Caco-2 (cell line): ENCODE measurements around the gene ALDH3A1. TPM values are rescaled to one million over a fixed set of nuclear protein-coding genes. Genes with fewer than 3 reads are reported as not detected.

Experiments used
- Bru-seq: library from RNA; stranded (reverse); fragments of 400-500 nt; gene quantifications from one replicate; lab custom pipeline; 2021; lab: Mats Ljungman, UMichigan
- BruChase-seq, 2 experiments: library from RNA; stranded (reverse); fragments of 400-500 nt; gene quantifications; one replicate each; lab custom pipeline; 2021; lab: Mats Ljungman, UMichigan
- BruUV-seq: library from RNA; stranded (reverse); fragments of 400-500 nt; replicated peaks from 2 replicates; lab custom pipeline; 2021; lab: Mats Ljungman, UMichigan
- CTCF ChIA-PET: fragments of 300-600 bp; sonication (Branson Sonifier 250); formaldehyde crosslinking; loops from one replicate; lab custom pipeline; 2022; ENCODE audit warnings: antibody characterized with exemption; lab: Charles Lee
- POLR2A ChIA-PET: fragments of 300-600 bp; sonication (Branson Sonifier 250); formaldehyde crosslinking; loops from one replicate; lab custom pipeline; 2022; ENCODE audit warnings: antibody characterized with exemption; lab: Charles Lee
- DNase-seq, 2 experiments: peaks; one replicate each; pipeline versions ENCODE4 v3.0.0 to v3.0.0-alpha.2; 2020 to 2022
- H3K27me3 ChIP-seq: replicated peaks from 2 replicates; pipeline ENCODE4 v1.6.0; 2011; ENCODE audit warnings: low read length; ENCODE audit not compliant: control insufficient read depth, insufficient read depth
- H3K36me3 ChIP-seq: 2 replicates; pipeline ENCODE4 v1.5.1; 2011; ENCODE audit warnings: low read length; ENCODE audit not compliant: control insufficient read depth, insufficient read depth
- H3K4me1 ChIP-seq: fragments of 250-450 bp; sonication (Bioruptor Pico); 2 replicates; pipeline ENCODE4 v1.5.1; 2020; ENCODE audit warnings: mild to moderate bottlenecking
- H3K4me3 ChIP-seq: 2 replicates; pipeline ENCODE4 v1.5.1; 2011; ENCODE audit warnings: low read depth, mild to moderate bottlenecking, control low read depth, low read length
- H3K9me3 ChIP-seq: fragments of 250-450 bp; sonication (Bioruptor Pico); 2 replicates; pipeline ENCODE4 v1.5.1; 2020; ENCODE audit warnings: mild to moderate bottlenecking, moderate library complexity
- H3K27ac Mint-ChIP-seq: one replicate; pipeline ENCODE4 v1.8.0; 2022; ENCODE audit warnings: mixed read lengths; ENCODE audit not compliant: unreplicated experiment
- H3K27me3 Mint-ChIP-seq: one replicate; pipeline ENCODE4 v1.8.0; 2022; ENCODE audit warnings: mixed read lengths; ENCODE audit not compliant: insufficient read depth, unreplicated experiment
- H3K36me3 Mint-ChIP-seq: one replicate; pipeline ENCODE4 v1.8.0; 2022; ENCODE audit warnings: mild to moderate bottlenecking, mixed read lengths; ENCODE audit not compliant: insufficient read depth, unreplicated experiment
- H3K4me1 Mint-ChIP-seq: one replicate; pipeline ENCODE4 v1.8.0; 2022; ENCODE audit warnings: low read depth, mixed read lengths; ENCODE audit not compliant: unreplicated experiment
- H3K4me3 Mint-ChIP-seq: one replicate; pipeline ENCODE4 v1.8.0; 2022; ENCODE audit warnings: mild to moderate bottlenecking, moderate library complexity, mixed read lengths; ENCODE audit not compliant: unreplicated experiment
- H3K9me3 Mint-ChIP-seq: one replicate; pipeline ENCODE4 v1.8.0; 2022; ENCODE audit warnings: mixed read lengths; ENCODE audit not compliant: unreplicated experiment
- intact Hi-C: fragments of 100-400 bp; cut with micrococcal nuclease; formaldehyde crosslinking; loops from one replicate; pipeline ENCODE4 v1.10.0; 2022; ENCODE audit not compliant: unreplicated experiment
- long read RNA-seq: library from polyadenylated mRNA; stranded (forward); transcript quantifications from one replicate; pipeline ENCODE4 v2.0.0, GENCODE V29; 2022
- total RNA-seq: library from RNA; stranded (reverse); gene quantifications from 2 replicates; pipeline ENCODE4 v1.2.3, GENCODE V29; 2022
- TF ChIP-seq, protein P1 (sequence below), 2 experiments: fragments of 200-600 bp in 1 of 2; IDR thresholded peaks; 1 replicate in 1 of 2; 2 replicates in 1 of 2; pipeline versions ENCODE4 v1.5.1 to v1.8.0; 2011 to 2022; ENCODE audit warnings: antibody characterized with exemption in 1 of 2, control low read depth in 1 of 2, inconsistent platforms in 1 of 2, low read depth in 1 of 2, low read length in 1 of 2, mild to moderate bottlenecking in 1 of 2, moderate library complexity in 1 of 2; ENCODE audit not compliant: insufficient read depth in 1 of 2, severe bottlenecking in 1 of 2, unreplicated experiment in 1 of 2

Gene ALDH3A1
- total RNA-seq (7.1 and 8.3 TPM in 2 replicates), Bru-seq, nascent RNA (percentile 39 among the genes with signal in this experiment), BruChase-seq, experiment 1, labeled RNA remaining after a 2-hour chase (percentile 30 among the genes with signal in this experiment), BruChase-seq, experiment 2, labeled RNA remaining after a 6-hour chase (percentile 39 among the genes with signal in this experiment)
- long read RNA-seq, transcript ALDH3A1-201 (11 exons, 1,779 nt): major isoform, 9 of 14 reads
- long read RNA-seq, partial matches to known transcripts: 3 of 14 reads
- long read RNA-seq, other reads (novel, unspliced or antisense): 1 of 14 reads

DNA sequence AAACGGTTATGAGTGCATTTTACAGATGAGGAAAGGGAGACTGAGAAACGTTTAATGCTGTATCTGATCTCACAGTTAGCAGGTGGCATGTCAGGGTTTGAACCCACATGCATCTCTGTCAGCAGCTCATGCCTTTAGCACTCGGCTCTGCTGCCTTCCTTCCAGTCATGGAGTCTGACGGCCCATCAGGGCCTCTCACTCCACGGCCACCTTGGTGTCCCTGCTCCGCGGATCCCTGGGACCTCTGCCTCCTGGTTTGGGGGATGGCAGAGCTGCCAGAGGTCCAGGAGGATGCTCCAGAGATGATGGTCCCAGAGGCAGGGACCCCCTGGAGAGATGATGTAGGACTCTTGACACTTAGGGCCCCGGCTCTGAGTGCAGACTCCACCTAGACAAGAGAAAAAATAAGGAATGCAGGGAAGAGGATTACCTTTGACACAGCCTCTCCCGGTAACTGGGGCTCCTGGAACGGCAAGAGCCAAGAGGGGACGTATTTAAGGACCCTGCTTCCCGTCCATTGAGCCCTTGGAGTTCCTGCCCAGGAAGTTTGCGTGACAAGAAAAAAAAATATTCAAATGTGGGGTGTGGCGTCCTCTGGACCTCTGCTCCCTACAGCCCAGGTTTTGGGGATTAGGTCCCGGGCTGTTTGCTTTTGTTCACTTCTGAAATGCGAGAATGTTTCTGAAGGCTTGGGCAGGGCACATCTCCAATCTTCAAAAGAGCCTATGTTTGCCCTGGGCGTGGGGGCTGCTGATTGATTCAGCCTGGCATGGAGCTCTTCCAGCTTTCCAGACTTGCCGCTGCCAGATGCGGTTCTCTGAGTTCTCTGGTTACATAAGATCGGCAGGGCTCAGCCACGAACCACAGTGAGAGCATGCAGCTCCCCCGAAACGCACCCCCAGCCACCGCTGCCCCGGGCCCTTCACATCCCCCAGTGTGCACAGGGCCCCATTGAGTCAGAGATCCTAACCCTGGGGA is at the start of gene ALDH3A1:
ALDH3A1 (minus strand) TSS at position 470 of the 978 bp plus-strand sequence. CDS start 3,169 bp downstream, outside the sequence.
- peak; percentile 74 to 77 for DNase-seq
- H3K36me3 ChIP-seq: no peaks in the 10 kb centered on the region
- no peaks in the 10 kb centered on the region for H3K27me3 Mint-ChIP-seq
- H3K4me1 ChIP-seq: peaks cover 43% of the 10 kb centered on the region
- H3K9me3 ChIP-seq: no peaks in the 10 kb centered on the region
- ChIA-PET CTCF (interaction anchor here (0.6 to 1.1 kb wide), 4 partner anchors 11 to 370 kb away, joined by 3 to 8 read pairs (median 3); partner anchors contain the start of gene MAPK7), POLR2A (no interaction called here)
- H3K4me1 Mint-ChIP-seq: peaks cover 31% of the 10 kb centered on the region
- H3K4me3 ChIP-seq: no peak within 1 kb of the TSS
- H3K4me3 Mint-ChIP-seq: peak within 1 kb of the TSS; percentile 61
- H3K27ac Mint-ChIP-seq: peak within 1 kb of the TSS; percentile 83
- no peaks in the 10 kb centered on the region for H3K9me3 Mint-ChIP-seq
- H3K27me3 ChIP-seq: no peaks in the 10 kb centered on the region
- peaks cover 4% of the 10 kb centered on the region for H3K36me3 Mint-ChIP-seq
- intact Hi-C loops: loop anchor here (5.0 kb wide), 1 partner anchor 76 kb away; no protein-coding TSS in a partner anchor
- TSS peak; percentile 79 for BruUV-seq
- TF ChIP-seq, protein P1, sequence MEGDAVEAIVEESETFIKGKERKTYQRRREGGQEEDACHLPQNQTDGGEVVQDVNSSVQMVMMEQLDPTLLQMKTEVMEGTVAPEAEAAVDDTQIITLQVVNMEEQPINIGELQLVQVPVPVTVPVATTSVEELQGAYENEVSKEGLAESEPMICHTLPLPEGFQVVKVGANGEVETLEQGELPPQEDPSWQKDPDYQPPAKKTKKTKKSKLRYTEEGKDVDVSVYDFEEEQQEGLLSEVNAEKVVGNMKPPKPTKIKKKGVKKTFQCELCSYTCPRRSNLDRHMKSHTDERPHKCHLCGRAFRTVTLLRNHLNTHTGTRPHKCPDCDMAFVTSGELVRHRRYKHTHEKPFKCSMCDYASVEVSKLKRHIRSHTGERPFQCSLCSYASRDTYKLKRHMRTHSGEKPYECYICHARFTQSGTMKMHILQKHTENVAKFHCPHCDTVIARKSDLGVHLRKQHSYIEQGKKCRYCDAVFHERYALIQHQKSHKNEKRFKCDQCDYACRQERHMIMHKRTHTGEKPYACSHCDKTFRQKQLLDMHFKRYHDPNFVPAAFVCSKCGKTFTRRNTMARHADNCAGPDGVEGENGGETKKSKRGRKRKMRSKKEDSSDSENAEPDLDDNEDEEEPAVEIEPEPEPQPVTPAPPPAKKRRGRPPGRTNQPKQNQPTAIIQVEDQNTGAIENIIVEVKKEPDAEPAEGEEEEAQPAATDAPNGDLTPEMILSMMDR (IDR thresholded peaks at IDR 0.05; ENCODE audit: insufficient read depth in 1 of 2, low read depth in 1 of 2, low read length in 1 of 2, severe bottlenecking in 1 of 2, unreplicated experiment in 1 of 2): no peak

DNA sequence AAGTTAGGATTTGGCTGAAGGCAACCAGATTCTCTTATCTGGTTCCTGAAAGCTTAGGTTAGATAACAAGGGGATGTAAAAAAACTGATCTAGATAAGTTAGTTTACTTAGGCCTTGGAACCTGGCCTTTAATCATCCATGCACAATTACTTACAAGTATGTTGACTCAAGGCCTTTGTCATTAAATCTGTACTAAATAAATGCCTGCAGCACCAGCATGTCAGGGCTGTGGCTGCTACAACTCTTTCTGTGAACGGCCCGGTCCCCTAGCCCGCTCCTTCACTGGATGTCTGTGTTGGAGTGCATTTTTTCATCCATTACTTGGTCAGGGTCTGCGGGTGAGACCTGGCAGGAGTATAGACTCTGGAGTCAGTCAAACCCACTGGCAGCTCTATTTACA is 48.4 kb upstream of the ALDH3A1 start:
- no peaks in the 10 kb centered on the region for H3K27me3 Mint-ChIP-seq
- Histone ChIP-seq H3K4me1 (no peaks in the 10 kb centered on the region), H3K36me3 (no peaks in the 10 kb centered on the region), H3K27me3 (no peaks in the 10 kb centered on the region), H3K9me3 (peaks cover 27% of the 10 kb centered on the region), H3K4me3 (no peak overlapping the region)
- H3K9me3 Mint-ChIP-seq: peaks cover 34% of the 10 kb centered on the region
- H3K4me3 Mint-ChIP-seq: no peak overlapping the region
- POLR2A ChIA-PET: no interaction called here
- BruUV-seq: no TSS peak
- DNase-seq: peak in 1 of 2 experiments; percentile 16
- H3K27ac Mint-ChIP-seq: no peak overlapping the region
- TF ChIP-seq, protein P1 (IDR thresholded peaks at IDR 0.05; ENCODE audit: insufficient read depth in 1 of 2, low read depth in 1 of 2, low read length in 1 of 2, severe bottlenecking in 1 of 2, unreplicated experiment in 1 of 2): no peak
- peaks cover 6% of the 10 kb centered on the region for H3K4me1 Mint-ChIP-seq
- CTCF ChIA-PET: no interaction called here
- intact Hi-C loops: no loop called here
- no peaks in the 10 kb centered on the region for H3K36me3 Mint-ChIP-seq

DNA sequence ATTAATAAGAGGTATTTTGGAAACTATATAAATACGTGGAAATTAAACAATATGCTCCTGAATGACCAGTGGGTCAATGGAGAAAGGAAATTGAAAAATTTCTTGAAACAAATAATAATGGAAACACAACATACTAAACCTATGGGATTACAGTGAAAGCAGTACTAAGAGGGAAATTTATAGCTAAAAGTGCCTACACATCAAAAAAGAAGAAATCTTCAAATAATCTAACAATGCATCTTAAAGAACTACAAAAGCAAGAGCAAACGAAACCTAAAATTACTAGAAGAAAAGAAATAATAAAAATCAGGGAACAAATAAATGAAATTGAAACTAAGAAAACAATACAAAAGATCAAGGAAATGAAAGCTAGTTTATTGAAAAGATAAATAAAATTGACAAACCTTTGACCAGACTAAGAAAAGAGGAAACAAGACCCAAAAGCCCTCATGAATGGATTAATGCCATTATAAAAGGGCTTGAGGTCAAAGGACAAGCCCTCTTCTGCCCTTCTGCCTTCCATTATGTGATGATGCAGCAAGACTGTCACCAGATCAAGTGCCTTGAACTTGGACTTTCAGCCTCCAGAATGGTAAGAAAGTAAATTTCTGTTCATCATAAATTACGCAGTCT is 43.9 kb upstream of the ALDH3A1 start:
- H3K9me3 Mint-ChIP-seq: peaks cover 44% of the 10 kb centered on the region
- no peak for DNase-seq
- no peak overlapping the region for H3K4me3 Mint-ChIP-seq
- peaks cover 18% of the 10 kb centered on the region for H3K9me3 ChIP-seq
- CTCF ChIA-PET: no interaction called here
- no peaks in the 10 kb centered on the region for H3K27me3 ChIP-seq
- no TSS peak for BruUV-seq
- no peaks in the 10 kb centered on the region for H3K36me3 ChIP-seq
- H3K27ac Mint-ChIP-seq: no peak overlapping the region
- no peaks in the 10 kb centered on the region for H3K27me3 Mint-ChIP-seq
- TF ChIP-seq, protein P1 (IDR thresholded peaks at IDR 0.05; ENCODE audit: insufficient read depth in 1 of 2, low read depth in 1 of 2, low read length in 1 of 2, severe bottlenecking in 1 of 2, unreplicated experiment in 1 of 2): no peak
- H3K4me1 Mint-ChIP-seq: no peaks in the 10 kb centered on the region
- no peak overlapping the region for H3K4me3 ChIP-seq
- intact Hi-C loops: no loop called here
- POLR2A ChIA-PET: no interaction called here
- H3K4me1 ChIP-seq: no peaks in the 10 kb centered on the region
- H3K36me3 Mint-ChIP-seq: peaks cover 9% of the 10 kb centered on the region
